ENCODE data around the gene NHLH1.

DNA sequence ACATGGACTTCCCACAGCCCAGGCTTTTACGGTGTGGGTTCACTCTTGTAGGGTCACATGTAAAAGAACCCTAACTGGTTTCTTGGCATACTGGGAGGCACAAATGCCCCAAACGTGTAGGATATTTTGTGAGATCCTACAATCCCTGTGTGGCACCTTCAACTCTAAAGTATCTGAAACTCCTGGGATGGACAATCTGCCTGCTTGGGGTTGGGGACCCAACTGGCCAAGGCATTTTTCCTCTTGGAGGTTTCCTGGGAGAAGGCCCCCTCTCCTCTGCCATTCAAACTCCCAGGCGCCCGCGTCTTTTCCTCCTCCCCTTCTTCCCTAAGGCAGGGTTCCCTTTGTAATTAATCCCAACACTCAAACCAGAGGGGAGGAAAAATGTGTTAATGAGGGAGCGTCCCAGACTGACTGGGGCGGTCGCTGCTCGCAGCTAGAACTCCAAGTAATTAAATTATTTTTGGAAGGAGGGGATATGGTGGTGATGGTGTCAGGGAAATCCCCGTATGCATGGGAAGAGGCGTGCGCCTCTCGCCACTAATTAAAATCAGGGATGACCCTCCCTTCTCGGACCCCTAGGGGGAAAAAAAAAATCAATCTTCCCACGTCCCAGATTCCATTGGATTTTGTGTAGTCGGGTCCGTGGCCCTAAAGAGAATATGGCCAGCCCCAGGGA lies 32.8 kb downstream of the NHLH1 start:
- TF ChIP-seq, protein P1, sequence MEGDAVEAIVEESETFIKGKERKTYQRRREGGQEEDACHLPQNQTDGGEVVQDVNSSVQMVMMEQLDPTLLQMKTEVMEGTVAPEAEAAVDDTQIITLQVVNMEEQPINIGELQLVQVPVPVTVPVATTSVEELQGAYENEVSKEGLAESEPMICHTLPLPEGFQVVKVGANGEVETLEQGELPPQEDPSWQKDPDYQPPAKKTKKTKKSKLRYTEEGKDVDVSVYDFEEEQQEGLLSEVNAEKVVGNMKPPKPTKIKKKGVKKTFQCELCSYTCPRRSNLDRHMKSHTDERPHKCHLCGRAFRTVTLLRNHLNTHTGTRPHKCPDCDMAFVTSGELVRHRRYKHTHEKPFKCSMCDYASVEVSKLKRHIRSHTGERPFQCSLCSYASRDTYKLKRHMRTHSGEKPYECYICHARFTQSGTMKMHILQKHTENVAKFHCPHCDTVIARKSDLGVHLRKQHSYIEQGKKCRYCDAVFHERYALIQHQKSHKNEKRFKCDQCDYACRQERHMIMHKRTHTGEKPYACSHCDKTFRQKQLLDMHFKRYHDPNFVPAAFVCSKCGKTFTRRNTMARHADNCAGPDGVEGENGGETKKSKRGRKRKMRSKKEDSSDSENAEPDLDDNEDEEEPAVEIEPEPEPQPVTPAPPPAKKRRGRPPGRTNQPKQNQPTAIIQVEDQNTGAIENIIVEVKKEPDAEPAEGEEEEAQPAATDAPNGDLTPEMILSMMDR (IDR thresholded peaks at IDR 0.05) = no peak
- no peak for TF ChIP-seq POLR2A (IDR thresholded peaks at IDR 0.05)

Data from Peyer's patch (tissue), 4 donors.